Activated CD4-positive, alpha-beta T cell treated with anti-CD3 and anti-CD28 coated beads, Interleukin-2, Interleukin-4, amounts not matched to agents 100 ng/mL and 50 ng/mL, durations not matched to agents 16 hours and 8 hours (primary cell): Measurements from ENCODE around the gene KRT71.

Source experiments
- DNase-seq: peaks from one replicate; pipeline ENCODE4 v3.0.0-alpha.2; 2020; ENCODE audit warnings: low spot score

The KRT71 gene

GRCh38 chr12:52575256-52575655 lies 22.3 kb upstream of the KRT71 start:
- DNase-seq, result no peak

GRCh38 chr12:52573743-52574142 lies 20.8 kb upstream of the KRT71 start, which contains the start of gene KRT74:
KRT74 (minus strand) TSS chr12:52573843; CDS start chr12:52573777, 66 bp downstream.
- DNase-seq, result no peak

- DNase-seq, result no peak
Observed at GRCh38 chr12:52573306-52573705, 20.4 kb upstream of the KRT71 start.

- no peak for DNase-seq
Observed at GRCh38 chr12:52570511-52570910, 17.6 kb upstream of the KRT71 start.

GRCh38 chr12:52568111-52568510 lies 15.2 kb upstream of the KRT71 start:
- DNase-seq, result no peak

- DNase-seq, result no peak
Observed at GRCh38 chr12:52566847-52567291, 13.9 kb upstream of the KRT71 start.

- no peak for DNase-seq
Observed at GRCh38 chr12:52564582-52564981, 11.6 kb upstream of the KRT71 start.

GRCh38 chr12:52561880-52562449 lies 9.0 kb upstream of the KRT71 start:
- DNase-seq, result no peak

- DNase-seq, result no peak
Observed at GRCh38 chr12:52559979-52560378, 7.0 kb upstream of the KRT71 start.

GRCh38 chr12:52558781-52559445 lies 6.0 kb upstream of the KRT71 start:
- no peak for DNase-seq

GRCh38 chr12:52557476-52557875 lies 4.5 kb upstream of the KRT71 start:
- DNase-seq, result no peak

GRCh38 chr12:52555577-52555976 lies 2.6 kb upstream of the KRT71 start:
- no peak for DNase-seq

- no peak for DNase-seq
Observed at GRCh38 chr12:52552055-52552454, 890 bp downstream of the KRT71 start.

GRCh38 chr12:52551216-52551865 lies 1.6 kb downstream of the KRT71 start:
- DNase-seq, result no peak

- no peak for DNase-seq
Observed at GRCh38 chr12:52546126-52546525, 6.8 kb downstream of the KRT71 start.

GRCh38 chr12:52543985-52544883 lies 8.7 kb downstream of the KRT71 start:
- DNase-seq, result no peak

GRCh38 chr12:52542785-52543318 lies 10.1 kb downstream of the KRT71 start:
- no peak for DNase-seq

- no peak for DNase-seq
Observed at GRCh38 chr12:52542157-52542556, 10.8 kb downstream of the KRT71 start.

GRCh38 chr12:52541709-52542108 lies 11.2 kb downstream of the KRT71 start:
- no peak for DNase-seq

GRCh38 chr12:52540531-52540930 lies 12.4 kb downstream of the KRT71 start:
- no peak for DNase-seq

- DNase-seq, result no peak
Observed at GRCh38 chr12:52539821-52540173, 13.1 kb downstream of the KRT71 start.
